ENCODE measurements around the gene ARMS2. TPM values are rescaled to one million over a fixed set of nuclear protein-coding genes. Genes with fewer than 3 reads are reported as not detected.

The ARMS2 gene
- total RNA-seq, 1 experiment from 2014 or later: not detected

- H3F3A ChIP-seq (ENCODE audit: low read length, unreplicated experiment): no peaks in the 10 kb centered on the region
- BruUV-seq (replicated peaks): no TSS peak
- H3K36me3 ChIP-seq (ENCODE audit: low read depth, low read length): no peaks in the 10 kb centered on the region
- no peak overlapping the region for H3K4me2 ChIP-seq (ENCODE audit: low read length)
- POLR2A ChIA-PET (ENCODE audit: unreplicated experiment): no interaction called here
- no peaks in the 10 kb centered on the region for H3K9me3 ChIP-seq (ENCODE audit: low read length)
- no peaks in the 10 kb centered on the region for H3K27me3 ChIP-seq (ENCODE audit: low read length)
- H3K4me1 ChIP-seq (ENCODE audit: insufficient read depth, low read length): peaks cover 8% of the 10 kb centered on the region
- CTCF ChIA-PET: no interaction called here
- no peaks in the 10 kb centered on the region for H3K79me2 ChIP-seq (ENCODE audit: low read length)
- H3K9ac ChIP-seq (ENCODE audit: low read length): no peak overlapping the region
- no peak overlapping the region for H3K4me3 ChIP-seq (ENCODE audit: low read length)
- ATAC-seq: no peak
- no peak overlapping the region for H2AFZ ChIP-seq (ENCODE audit: low read length)
- no peak for TF ChIP-seq EZH2 (IDR thresholded peaks at IDR 0.05; ENCODE audit: low read length, unreplicated experiment)
- TF ChIP-seq EZH2phosphoT487 (IDR thresholded peaks at IDR 0.05; ENCODE audit: borderline replicate concordance, low read length): no peak
- TF ChIP-seq, protein P1, sequence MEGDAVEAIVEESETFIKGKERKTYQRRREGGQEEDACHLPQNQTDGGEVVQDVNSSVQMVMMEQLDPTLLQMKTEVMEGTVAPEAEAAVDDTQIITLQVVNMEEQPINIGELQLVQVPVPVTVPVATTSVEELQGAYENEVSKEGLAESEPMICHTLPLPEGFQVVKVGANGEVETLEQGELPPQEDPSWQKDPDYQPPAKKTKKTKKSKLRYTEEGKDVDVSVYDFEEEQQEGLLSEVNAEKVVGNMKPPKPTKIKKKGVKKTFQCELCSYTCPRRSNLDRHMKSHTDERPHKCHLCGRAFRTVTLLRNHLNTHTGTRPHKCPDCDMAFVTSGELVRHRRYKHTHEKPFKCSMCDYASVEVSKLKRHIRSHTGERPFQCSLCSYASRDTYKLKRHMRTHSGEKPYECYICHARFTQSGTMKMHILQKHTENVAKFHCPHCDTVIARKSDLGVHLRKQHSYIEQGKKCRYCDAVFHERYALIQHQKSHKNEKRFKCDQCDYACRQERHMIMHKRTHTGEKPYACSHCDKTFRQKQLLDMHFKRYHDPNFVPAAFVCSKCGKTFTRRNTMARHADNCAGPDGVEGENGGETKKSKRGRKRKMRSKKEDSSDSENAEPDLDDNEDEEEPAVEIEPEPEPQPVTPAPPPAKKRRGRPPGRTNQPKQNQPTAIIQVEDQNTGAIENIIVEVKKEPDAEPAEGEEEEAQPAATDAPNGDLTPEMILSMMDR (conservative IDR thresholded peaks at IDR 0.05; ENCODE audit: low read depth, low read length): no peak
- no peaks in the 10 kb centered on the region for H3K9me2 ChIP-seq (replicated peaks; ENCODE audit: low read length)
- no peak overlapping the region for H3K27ac ChIP-seq (ENCODE audit: low read length)
- no peaks in the 10 kb centered on the region for H4K20me1 ChIP-seq (ENCODE audit: low read length)
- intact Hi-C loops (cut with micrococcal nuclease): no loop called here
- no peak for DNase-seq
Measured at GRCh38 chr10:122445469-122445868, 9.0 kb upstream of the ARMS2 start.

GRCh38 chr10:122445904-122446303, 8.5 kb upstream of the ARMS2 start:
- intact Hi-C loops (cut with micrococcal nuclease): no loop called here
- Histone ChIP-seq H3K27me3 (ENCODE audit: low read length) (no peaks in the 10 kb centered on the region), H3F3A (ENCODE audit: low read length, unreplicated experiment) (no peaks in the 10 kb centered on the region), H4K20me1 (ENCODE audit: low read length) (no peaks in the 10 kb centered on the region), H3K9me3 (ENCODE audit: low read length) (no peaks in the 10 kb centered on the region), H3K9ac (ENCODE audit: low read length) (no peak overlapping the region), H3K9me2 (replicated peaks; ENCODE audit: low read length) (no peaks in the 10 kb centered on the region), H3K4me1 (ENCODE audit: insufficient read depth, low read length) (peaks cover 8% of the 10 kb centered on the region), H3K79me2 (ENCODE audit: low read length) (no peaks in the 10 kb centered on the region), H2AFZ (ENCODE audit: low read length) (no peak overlapping the region), H3K4me3 (ENCODE audit: low read length) (no peak overlapping the region), H3K27ac (ENCODE audit: low read length) (no peak overlapping the region), H3K36me3 (ENCODE audit: low read depth, low read length) (no peaks in the 10 kb centered on the region), H3K4me2 (ENCODE audit: low read length) (no peak overlapping the region)
- POLR2A ChIA-PET (ENCODE audit: unreplicated experiment): no interaction called here
- BruUV-seq (replicated peaks): no TSS peak
- TF ChIP-seq EZH2 (IDR thresholded peaks at IDR 0.05; ENCODE audit: low read length, unreplicated experiment) (no peak), EZH2phosphoT487 (IDR thresholded peaks at IDR 0.05; ENCODE audit: borderline replicate concordance, low read length) (no peak)
- TF ChIP-seq, protein P1 (conservative IDR thresholded peaks at IDR 0.05; ENCODE audit: low read depth, low read length): no peak
- ATAC-seq (no peak), DNase-seq (no peak)
- CTCF ChIA-PET: no interaction called here

GRCh38 chr10:122446668-122447423, 7.6 kb upstream of the ARMS2 start:
- H3K36me3 ChIP-seq (ENCODE audit: low read depth, low read length): no peaks in the 10 kb centered on the region
- ChIA-PET POLR2A (ENCODE audit: unreplicated experiment) (interaction anchor here (0.6 kb wide), 1 partner anchor 159 kb away, joined by 5 read pairs; no protein-coding TSS in a partner anchor), CTCF (no interaction called here)
- H3K9me2 ChIP-seq (replicated peaks; ENCODE audit: low read length): no peaks in the 10 kb centered on the region
- intact Hi-C loops (cut with micrococcal nuclease): no loop called here
- ATAC-seq (no peak), DNase-seq (no peak)
- H3K4me3 ChIP-seq (ENCODE audit: low read length): no peak overlapping the region
- H3K27me3 ChIP-seq (ENCODE audit: low read length): no peaks in the 10 kb centered on the region
- no peaks in the 10 kb centered on the region for H4K20me1 ChIP-seq (ENCODE audit: low read length)
- no peaks in the 10 kb centered on the region for H3K9me3 ChIP-seq (ENCODE audit: low read length)
- no peak overlapping the region for H3K9ac ChIP-seq (ENCODE audit: low read length)
- no peaks in the 10 kb centered on the region for H3K79me2 ChIP-seq (ENCODE audit: low read length)
- no peak overlapping the region for H3K4me2 ChIP-seq (ENCODE audit: low read length)
- TF ChIP-seq EZH2 (IDR thresholded peaks at IDR 0.05; ENCODE audit: low read length, unreplicated experiment) (no peak), EZH2phosphoT487 (IDR thresholded peaks at IDR 0.05; ENCODE audit: borderline replicate concordance, low read length) (no peak)
- TF ChIP-seq, protein P1 (conservative IDR thresholded peaks at IDR 0.05; ENCODE audit: low read depth, low read length): no peak
- H3F3A ChIP-seq (ENCODE audit: low read length, unreplicated experiment): no peaks in the 10 kb centered on the region
- peaks cover 6% of the 10 kb centered on the region for H3K4me1 ChIP-seq (ENCODE audit: insufficient read depth, low read length)
- no TSS peak for BruUV-seq (replicated peaks)
- no peak overlapping the region for H3K27ac ChIP-seq (ENCODE audit: low read length)
- no peak overlapping the region for H2AFZ ChIP-seq (ENCODE audit: low read length)
